ENCODE results near the gene NUP210. TPM values are rescaled to one million over a fixed set of nuclear protein-coding genes. Genes with fewer than 3 reads are reported as not detected.

The NUP210 gene
- total RNA-seq, 1 experiment from 2014 or later, result 48.5 TPM

DNA sequence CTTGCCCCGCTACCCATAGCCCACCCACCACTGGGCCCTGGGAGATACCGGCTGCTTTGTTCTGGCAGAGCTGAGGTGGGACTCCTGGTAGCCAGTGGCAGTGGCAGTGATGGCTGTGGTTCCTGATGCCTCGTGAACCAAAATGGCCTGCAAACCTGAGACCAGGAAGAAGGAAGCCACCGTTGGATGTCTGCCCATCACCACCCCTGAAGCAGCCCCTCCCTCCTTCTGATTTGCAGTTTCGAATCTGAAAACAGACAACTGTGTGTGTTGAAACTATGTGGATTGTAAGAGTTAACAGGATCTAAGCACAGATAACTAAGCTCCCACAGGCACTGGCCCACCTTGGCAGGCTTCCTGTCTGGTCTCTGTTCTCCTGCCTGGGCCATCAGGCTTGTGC, 66.6 kb downstream of the NUP210 start:
- DNase-seq (ENCODE audit: extremely low read depth, low read depth), result no peak

DNA sequence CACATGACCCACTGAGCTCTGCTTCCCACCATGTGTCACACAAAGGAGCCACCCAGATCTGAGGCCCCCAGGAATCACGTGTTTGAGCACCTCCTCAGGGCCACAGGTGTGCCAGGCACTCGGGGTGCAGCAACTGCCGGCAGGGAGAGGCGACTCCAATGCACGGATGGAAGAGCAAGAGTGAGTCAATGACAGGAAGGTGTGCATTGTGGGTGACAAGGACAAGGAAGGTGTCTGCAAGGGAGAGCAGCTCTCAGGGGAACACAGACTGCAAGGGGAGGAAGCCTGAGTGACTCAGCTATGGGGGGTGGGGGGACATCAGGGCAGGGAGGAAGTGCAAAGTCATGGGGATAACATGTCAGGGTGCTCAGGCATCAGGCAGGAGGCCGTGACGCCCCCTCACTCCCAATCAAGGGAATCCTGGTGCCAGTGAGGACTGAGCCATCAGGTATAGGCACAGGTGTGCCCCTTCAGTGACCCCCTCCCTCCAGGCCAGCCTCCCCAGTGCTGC, 67.4 kb downstream of the NUP210 start:
- no peak for DNase-seq (ENCODE audit: extremely low read depth, low read depth)

DNA sequence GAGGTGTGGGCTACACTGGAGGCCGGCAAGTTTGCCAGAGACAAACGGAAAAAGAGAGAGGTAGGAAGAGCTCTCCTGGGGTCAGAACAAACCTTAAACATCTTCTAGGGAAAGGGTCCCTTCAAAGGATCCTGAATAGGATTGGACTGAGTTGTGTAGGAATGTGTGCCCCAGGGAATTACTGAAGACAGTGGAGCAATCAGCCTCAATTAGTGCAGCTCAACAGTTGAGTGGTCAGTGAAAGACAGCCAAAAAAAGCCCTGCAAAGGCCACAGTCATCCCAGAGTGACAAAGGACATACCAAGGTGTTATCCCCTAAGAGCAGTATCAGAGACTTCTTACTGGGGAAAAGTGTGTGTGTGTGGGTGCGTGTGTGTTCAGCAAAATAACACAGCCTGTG, 70.3 kb downstream of the NUP210 start:
- DNase-seq (ENCODE audit: extremely low read depth, low read depth), result no peak

DNA sequence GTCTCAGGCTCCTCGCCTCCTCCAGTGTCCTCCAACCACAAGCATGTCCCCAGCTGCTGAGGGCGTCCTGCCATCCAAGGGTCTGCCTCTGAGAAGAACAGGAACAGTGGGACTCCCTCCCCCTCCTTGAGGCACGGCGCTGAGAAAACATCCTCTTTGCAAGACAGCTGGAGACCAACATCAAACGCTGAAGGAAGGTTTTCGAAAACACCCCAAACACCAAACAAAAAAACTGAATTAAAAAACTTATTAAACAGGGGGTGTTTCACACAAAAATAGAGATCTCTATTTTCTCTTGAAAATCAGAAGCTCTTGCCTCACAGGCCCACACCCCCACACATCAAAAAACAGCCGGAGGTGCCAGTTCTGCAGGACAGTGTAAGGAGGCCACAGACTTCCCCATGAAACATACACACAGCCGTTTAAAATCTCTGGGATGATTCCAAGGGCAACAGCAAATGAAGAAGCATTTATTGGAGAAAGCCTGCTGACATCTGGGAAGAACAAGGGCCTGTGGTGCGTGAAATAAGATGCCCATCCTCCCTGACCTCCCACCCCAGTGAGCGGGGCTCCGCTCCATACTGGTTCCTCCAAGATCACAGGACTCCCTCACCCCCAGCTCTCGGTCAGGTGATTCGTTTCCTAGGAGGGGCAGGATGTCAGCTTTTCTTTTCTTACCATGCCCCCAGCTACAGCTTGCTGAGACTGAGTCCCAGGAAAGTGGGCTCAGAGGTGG, 71.3 kb downstream of the NUP210 start:
- DNase-seq (ENCODE audit: extremely low read depth, low read depth), result no peak

DNA sequence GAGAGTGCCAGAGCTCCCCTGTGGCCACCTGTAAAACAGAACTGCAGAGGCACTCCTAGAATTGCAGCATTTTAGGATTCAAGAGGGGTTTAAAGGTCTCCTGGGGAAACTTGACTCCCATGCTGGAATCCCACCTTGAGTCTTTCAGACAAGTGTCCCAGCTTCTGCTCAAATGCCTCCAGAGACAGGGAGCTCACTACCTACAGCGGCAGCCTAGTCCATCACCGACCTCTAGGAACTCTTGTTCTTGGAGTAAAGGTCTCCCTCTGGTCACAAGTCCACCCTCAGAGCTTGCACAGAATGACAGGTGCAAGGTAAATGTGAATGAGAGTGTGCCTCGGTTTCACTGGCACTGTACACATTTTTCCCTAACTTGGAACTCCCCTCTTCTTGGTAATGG, 72.0 kb downstream of the NUP210 start:
- DNase-seq (ENCODE audit: extremely low read depth, low read depth), result no peak

DNA sequence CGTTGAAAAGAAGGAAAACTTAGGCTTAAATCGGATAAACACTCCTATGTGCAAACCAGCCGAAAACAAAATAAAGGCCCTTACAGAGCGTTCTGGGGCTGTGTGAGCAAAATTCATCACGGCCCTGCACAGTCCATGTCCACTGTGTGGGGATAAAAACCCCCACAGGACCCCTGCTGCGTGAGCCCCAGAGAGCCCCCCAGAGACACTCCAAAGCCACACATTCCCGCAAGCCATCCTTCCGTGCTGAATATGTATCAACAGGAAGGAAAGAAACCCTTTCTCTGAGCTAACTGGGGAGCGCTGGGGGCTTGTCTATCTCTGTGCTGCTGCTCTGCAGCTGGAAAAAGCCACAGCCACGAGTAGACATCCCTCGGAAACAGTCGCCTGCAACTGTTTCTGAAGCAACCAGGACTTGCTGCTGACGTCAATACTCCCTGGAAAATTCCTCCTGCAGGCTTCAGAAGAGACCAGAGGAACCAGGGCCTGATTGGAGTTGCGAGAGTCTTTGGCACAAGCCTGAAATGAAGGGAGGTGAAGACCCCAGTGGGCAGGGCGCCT, 72.7 kb downstream of the NUP210 start:
- DNase-seq (ENCODE audit: extremely low read depth, low read depth), result no peak

DNA sequence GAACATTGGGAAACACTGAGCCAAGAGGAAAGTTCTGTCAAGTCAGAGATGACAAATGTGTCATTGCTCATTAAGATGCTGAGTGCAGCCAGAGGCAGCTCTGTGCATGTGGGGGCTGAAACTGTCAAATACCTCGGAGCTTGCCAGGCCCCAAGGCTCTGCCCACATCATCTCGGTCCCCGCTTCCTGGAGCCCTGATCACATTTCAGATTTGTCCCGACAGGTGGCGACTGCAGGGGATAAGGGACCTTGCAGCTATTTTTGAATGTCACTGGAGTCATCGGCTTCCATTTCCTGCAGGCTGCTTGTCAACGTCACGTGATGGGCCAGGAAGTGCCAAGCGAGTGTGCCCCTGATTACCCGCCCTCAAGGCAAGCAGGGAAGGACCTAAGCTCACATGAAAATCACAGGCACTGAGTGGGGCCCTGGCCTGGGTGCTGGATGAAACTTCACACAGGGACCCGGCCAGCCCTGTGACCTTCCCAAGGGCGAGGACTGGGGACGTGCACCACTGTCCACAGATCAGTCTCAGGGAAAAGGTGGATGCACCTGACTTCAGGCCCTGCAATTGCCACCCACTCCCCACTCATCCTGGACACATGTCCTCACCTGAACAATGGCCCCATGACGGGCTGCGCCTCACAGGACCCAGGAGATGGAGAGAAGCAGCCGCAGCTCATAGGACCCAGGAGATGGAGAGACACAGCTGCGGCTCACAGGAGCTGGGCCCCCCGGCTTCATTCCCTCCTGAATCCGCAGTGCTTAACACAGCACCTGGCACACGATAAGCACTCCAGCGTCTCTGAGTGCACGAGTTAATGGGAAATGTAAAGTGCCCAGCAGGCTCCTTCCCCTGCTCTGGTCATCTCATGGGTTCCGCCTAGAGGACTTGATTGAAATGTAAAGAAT, 73.4 kb downstream of the NUP210 start:
- no peak for DNase-seq (ENCODE audit: extremely low read depth, low read depth)

DNA sequence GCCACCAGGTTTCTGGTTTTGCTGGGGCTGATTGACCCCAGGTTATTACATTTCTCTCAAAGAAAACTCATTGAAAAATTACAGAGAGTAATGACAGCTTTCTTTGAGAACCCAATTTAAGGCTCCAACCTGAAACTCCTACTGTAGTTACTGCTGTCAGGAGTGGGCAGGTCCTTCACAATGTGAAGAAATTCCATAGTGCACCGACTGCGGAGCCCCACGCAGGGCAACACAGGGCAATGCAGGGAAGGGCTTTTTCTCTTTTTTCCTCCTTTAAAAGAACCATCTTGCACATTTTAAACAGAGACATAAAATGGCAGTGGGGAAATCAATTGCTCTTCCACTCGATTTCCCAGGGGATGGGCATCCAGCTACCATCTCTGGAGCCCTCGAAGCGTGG, 74.3 kb downstream of the NUP210 start:
- no peak for DNase-seq (ENCODE audit: extremely low read depth, low read depth)

DNA sequence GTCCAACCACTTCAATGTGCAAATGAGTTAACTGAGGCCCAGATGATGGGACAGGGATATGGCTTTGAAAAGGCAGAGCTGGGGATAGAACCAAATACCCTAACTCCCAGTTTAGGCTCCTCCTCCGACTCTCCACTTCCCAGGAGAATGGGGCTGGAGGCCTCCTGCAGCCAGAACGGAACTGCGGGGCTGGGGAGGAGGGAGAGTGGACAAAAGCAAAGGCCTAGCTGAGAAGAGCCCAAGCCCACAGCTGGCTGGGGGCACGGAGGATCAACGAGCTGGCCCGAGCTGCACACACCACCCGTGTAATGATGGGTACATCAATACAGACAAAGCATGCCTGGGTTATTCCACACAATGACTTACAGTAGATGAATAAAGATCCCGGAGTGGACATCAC, 74.8 kb downstream of the NUP210 start:
- DNase-seq (ENCODE audit: extremely low read depth, low read depth), result no peak

DNA sequence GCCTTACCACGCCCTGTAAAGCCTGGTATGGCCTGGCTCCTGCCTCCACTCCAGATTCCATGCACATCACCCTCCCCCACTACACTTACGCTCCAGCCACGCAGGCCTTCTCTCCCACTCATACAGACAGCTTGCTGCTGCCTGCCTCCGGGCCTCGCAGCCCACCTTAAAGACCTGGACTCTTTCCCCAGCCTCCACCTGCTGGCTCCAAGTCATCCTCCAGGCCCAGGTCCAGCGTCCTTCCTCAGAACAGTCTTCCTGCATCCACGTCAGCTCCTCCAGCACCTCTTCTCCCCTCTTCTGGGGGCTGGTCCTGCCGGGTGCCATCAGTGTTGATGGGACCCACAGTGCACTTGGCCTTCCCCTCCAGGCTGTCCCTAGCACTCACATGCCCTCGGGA, 75.5 kb downstream of the NUP210 start:
- no peak for DNase-seq (ENCODE audit: extremely low read depth, low read depth)

DNA sequence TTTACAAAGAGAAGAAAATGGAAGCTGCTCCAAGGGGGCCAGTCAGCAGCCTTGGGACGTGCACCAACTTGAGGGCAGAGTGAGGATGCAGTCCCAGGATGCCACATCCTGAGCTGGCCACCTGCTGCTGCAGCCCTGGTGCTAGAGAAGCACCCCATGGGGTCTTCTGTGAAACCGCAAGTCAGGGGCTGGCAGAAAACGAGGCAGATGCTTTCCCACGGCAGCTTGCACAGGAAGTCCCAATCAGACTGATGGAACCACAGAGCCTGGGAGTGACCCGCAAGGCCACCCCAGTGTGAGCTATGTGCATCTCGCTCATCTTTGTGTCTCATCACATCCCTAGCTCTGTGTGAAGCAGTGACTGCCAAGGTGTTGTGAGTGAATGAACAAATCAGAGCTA, 76.5 kb downstream of the NUP210 start:
- no peak for DNase-seq (ENCODE audit: extremely low read depth, low read depth)

DNA sequence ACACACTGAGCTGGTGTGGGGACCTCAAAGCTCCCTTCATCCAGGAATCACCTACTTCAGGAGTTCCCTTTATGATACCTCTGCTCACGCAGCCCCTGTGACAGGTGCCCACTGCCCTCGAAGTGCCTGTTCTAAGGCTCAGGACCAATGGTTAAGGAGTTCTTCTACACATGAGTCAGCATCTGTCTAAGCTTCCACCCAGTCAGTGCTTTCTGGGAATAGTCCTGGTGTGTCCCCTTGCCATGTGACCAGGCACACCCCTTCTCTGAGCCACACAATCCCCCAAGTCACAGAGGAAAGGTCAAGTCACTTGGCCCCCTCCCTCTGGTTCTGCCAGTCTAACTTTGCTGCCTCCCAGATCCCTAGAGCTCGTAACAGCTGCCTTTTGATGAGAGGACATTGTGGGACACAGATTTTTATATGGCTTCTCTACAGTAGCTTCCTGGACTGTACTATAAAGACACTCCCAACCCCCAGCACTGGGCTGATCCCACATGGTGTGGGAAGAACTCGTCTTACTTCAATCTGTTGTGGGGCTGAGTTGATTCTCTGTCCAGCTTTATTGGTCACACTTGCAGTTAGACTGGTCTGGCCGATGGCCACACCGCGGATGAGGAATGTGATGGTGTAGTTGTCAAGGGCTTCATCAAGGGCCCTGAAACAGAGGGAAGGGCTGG, 78.8 kb downstream of the NUP210 start:
- no peak for DNase-seq (ENCODE audit: extremely low read depth, low read depth)

DNA sequence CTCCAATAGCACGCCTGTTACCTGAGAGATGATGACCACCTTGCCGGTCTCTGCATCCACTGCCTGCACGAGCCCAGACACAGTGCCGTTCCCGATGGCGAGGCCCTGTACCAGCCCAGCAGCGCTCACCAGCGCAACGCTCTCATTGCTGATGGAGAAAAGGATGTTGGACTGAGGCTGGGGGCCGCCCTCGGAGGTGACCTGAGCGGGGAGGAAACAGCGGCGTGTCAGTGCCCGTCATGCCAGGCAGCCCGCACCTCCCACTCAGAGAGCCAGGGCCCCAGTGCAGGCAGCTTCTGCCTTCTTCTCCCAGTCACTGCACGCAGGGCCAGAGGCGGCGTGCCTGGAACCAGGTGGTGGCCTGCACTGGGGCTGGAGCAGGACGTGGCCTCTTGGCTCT, 80.3 kb downstream of the NUP210 start:
- DNase-seq (ENCODE audit: extremely low read depth, low read depth), result no peak

DNA sequence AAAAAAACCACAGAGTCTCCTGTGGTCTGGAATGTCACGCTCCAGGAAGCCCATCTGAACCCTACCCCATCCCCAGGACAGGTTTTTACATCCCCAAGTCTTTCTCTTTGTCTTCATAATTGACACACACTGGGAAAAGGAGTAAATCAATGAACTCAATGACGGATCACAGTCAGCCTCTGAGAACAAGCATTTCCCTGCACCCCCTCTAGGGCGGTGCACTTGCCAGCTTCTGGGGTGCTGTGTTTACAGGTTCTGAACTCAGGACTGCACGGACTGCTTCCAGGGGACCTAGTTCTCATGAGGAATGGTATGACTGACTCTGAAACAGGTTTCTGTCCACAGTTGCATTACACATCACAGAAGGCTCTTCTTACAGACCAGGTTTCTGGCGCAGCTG, 81.1 kb downstream of the NUP210 start:
- no peak for DNase-seq (ENCODE audit: extremely low read depth, low read depth)

DNA sequence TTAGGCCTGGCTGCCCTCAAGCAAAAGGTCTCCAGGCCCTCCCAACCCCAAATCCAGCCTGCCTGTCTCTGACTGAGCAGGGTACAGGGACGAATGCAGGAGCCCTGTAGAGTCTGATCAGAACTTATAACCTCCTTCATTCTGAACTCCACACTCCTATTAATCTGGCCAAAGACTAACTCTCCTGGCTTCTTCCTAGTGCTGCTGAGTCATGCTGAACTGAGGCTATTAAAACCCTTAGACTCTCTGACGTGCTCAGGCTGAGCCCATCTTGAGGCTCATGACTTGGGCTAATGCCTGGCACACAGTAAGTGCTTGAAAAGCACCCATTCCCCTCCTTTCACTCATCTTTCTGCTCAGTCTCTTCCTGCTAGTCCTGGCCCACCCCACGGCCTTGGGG, 81.9 kb downstream of the NUP210 start:
- DNase-seq (ENCODE audit: extremely low read depth, low read depth), result peak; percentile 36

DNA sequence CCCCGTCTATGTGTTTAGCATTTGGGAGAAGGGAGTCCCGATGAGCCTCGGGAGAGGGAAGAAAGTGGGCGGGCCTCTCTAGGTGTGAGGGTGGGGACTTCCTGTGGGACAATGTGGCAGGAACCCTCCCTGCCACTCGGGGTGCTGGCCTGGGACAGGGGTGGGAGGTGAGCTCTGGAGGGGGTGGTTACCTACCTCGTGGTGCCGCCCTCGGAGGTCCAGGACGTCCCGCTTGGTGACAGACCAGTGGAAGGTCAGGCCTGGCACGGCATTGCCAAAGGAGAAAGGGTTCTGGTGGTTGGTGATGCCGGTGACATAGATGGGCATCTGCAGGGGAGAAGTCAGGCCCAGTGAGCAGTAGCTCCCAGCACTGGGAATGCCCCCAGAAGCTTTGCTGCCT, 83.5 kb downstream of the NUP210 start:
- no peak for DNase-seq (ENCODE audit: extremely low read depth, low read depth)

DNA sequence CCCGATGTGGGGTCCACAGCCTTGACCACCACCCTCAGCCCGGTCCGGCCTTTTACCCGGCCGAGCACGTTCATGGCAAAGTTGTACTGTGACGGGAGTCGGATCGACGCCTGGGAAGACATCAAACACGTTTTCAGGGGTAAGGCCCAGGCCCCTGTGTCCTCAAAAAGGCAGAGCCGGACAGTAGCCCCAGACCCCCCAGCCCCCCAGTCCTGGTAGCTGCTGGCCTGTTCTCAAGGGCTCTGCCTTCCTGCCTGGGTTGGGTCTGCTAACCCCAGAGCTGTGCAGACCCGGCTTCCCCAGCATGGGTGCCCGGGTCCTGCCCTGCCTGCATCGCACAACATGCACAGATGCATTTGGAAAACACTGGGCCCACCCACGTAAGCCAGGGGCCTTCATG, 84.6 kb downstream of the NUP210 start:
- DNase-seq (ENCODE audit: extremely low read depth, low read depth), result no peak

DNA sequence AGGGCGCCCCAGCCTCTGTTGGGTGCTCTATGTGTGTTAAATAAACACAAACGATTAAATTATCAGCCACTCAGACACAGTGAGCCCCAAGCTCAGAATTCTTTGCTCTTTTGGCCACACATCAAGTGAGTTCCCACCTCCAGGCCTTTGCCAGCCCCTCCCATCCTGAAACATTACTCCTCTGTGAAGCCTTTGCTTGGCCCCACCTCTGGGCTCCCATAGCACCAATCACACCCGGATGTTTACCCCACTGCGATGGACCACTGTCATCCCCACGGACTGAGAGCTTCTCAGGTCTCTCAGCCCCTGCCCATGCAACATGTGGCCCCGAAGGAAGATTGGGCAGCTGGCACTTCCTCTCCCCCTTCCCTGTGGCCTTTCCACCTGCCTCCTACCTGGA, 85.1 kb downstream of the NUP210 start:
- DNase-seq (ENCODE audit: extremely low read depth, low read depth), result no peak

DNA sequence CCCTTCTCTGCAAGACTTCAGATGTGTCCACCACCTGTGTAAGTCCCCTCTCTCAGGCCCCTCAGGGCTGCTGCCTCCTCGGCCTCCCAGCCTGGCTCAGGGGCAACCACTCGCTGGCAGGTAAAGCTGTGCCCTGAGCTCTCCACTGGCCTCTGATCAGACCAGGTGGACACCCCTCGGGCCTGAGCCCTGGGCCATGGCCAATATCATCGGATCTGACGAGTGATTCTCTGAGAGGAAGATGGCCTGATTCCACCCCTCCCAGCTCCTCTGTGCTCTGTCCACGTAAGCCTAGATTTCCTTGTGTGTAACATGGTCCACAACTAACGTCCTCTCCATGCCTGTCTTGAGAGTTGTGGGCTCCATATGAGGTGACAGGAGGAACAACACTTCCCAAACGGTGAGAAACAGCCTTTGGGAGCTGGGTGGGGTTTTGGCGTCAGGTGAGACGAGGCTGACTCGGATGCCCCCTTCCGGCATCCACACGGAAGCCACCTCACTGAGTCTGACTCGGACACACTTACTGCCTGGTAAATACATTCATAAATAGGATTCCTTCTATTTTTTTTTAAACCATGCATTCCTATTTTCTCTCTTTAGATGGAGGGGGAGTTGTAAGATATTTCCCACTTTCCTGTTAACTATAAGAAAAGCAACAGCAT, 86.8 kb downstream of the NUP210 start:
- no peak for DNase-seq (ENCODE audit: extremely low read depth, low read depth)

DNA sequence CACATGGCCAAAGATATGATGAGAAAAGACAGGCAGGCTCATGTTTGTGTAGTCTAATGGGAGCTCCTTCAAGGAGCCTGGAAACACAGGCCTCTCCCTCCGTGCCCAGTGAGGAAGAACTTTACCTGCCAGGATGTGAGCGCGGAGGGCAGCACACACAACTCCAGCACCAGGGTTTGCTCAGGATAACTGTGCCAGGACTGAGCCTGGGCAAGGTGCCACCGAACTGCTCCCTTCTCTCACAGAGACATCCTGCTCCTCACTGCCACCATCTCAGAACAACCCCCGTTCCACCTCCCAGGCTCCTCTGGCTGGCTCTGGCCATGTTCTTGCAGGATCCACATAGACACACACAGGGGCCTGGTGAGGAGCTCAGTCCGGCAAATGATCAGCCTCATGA, 87.4 kb downstream of the NUP210 start:
- no peak for DNase-seq (ENCODE audit: extremely low read depth, low read depth)

DNA sequence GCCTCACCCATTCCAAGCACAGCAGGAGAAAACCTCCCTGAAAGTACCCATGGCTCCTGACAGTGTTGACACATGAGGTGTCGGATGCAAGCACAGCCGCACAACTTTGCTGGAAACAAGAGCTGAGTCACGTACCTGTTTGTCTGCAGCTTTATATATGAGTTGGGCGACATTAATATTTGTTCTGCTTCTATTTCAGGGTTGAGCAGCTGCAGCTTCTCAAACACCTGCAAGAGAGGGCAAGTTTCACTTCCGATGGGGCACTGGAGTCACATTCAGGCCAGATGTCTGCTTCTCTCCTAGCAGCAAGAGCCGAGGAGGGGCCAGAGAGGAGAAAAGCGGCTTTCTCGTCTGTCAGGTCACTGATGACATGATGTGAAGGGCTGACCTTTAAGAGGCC, 88.0 kb downstream of the NUP210 start:
- no peak for DNase-seq (ENCODE audit: extremely low read depth, low read depth)
